T-helper 17 cell (primary cell): ENCODE results near the gene ZSWIM1. TPM values are rescaled to one million over a fixed set of nuclear protein-coding genes. Genes with fewer than 3 reads are reported as not detected.

ENCODE experiments used
- ATAC-seq: fragments of 150-1000 bp; cut with Tn5 transposase; 2 replicates; pipeline ENCODE4 v1.10.0; 2021; ENCODE audit warnings: mild to moderate bottlenecking, moderate library complexity
- DNase-seq, 3 donors: peaks; one replicate each; pipeline versions ENCODE4 v3.0.0 to v3.0.0-alpha.2; 2020 to 2021
- H3K9me3 ChIP-seq: one replicate; pipeline ENCODE4 v1.7.0; 2013; ENCODE audit warnings: low read length, mild to moderate bottlenecking; ENCODE audit not compliant: control insufficient read depth, poor library complexity, severe bottlenecking
- H3K27ac Mint-ChIP-seq: one replicate; pipeline ENCODE4 v1.8.0; 2022; ENCODE audit warnings: mild to moderate bottlenecking, moderate library complexity, mixed read lengths
- H3K27me3 Mint-ChIP-seq: one replicate; pipeline ENCODE4 v1.8.0; 2022; ENCODE audit warnings: mixed read lengths
- H3K36me3 Mint-ChIP-seq: one replicate; pipeline ENCODE4 v1.8.0; 2022; ENCODE audit warnings: low read depth, mixed read lengths
- H3K4me1 Mint-ChIP-seq: one replicate; pipeline ENCODE4 v1.8.0; 2022; ENCODE audit warnings: mild to moderate bottlenecking, mixed read lengths
- H3K4me3 Mint-ChIP-seq: one replicate; pipeline ENCODE4 v1.8.0; 2022; ENCODE audit warnings: mild to moderate bottlenecking, moderate library complexity, mixed read lengths
- total RNA-seq, 4 donors: library from RNA in 2 of 4; stranded (reverse) in 2 of 4; gene quantifications; one replicate each; pipeline ENCODE4 v1.2.3 and lab custom pipeline; 2022 to 2026

ZSWIM1 gene
- 10 to 100 TPM in 1 of 2 donors, 1 to 10 TPM in 1; 8.0 to 10.2 TPM for total RNA-seq
- 7.3 to 18.8 reads per million in 2 donors for total RNA-seq (lab: John Stamatoyannopoulos, UW)

DNA sequence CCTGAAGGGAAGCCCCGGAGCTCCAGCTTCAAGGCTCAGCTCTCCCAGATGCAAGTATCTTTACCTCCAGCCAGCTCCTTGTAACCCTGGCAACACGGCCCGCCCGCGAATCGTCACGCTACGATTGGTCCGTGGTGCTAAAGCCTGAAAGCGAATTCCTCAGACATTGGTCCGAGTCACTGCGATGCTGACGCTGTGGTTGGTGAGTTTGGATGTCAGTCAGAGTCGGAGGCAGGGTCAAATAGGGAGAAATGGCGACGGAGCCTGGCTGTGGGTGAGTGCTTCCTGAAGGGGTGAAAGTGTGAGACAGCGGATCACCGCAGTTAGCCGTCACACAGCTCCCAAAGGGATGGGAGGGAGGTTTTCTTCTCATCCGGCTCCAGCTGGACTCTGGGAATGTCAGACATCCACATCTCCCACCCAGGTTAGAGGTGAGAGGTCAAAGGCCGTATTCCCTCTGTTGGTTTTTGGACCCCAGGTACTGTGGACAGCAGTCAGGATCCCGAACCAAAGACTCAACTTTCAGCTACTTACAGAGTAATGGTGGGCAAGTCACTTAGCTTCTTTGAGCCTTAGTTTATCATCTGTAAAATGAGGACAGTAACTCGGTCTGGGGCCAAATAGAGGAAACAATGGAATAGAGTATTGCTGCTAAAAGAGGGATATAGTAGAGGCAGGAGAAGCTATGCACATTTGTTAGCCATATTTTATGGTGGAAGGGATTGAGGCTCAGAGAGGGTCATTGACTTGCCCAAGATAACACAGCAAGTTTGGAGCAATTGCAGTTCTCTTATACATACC lies at the start of gene ZSWIM1:
TSS of gene ZSWIM1 (plus strand) at position 240 of the 801 bp plus-strand sequence. CDS start 1,366 bp downstream, outside the sequence.
- ATAC-seq (peak; percentile 97), DNase-seq (peak; percentile 88 to 97 (median 95))
- Mint-ChIP-seq H3K27me3 (no peaks in the 10 kb centered on the region), H3K4me1 (peaks cover 33% of the 10 kb centered on the region), H3K27ac (peak within 1 kb of the TSS; percentile 96), H3K4me3 (peak within 1 kb of the TSS; percentile 97), H3K36me3 (peaks cover 4% of the 10 kb centered on the region)
- H3K9me3 ChIP-seq = no peaks in the 10 kb centered on the region

GRCh38 chr20:45832619-45833018 lies 48.4 kb upstream of the ZSWIM1 start:
- H3K4me1 Mint-ChIP-seq = peaks cover 23% of the 10 kb centered on the region
- no peaks in the 10 kb centered on the region for H3K9me3 ChIP-seq
- H3K4me3 Mint-ChIP-seq = peak overlapping the region; percentile 95
- H3K36me3 Mint-ChIP-seq = peaks cover 2% of the 10 kb centered on the region
- H3K27me3 Mint-ChIP-seq = peaks cover 5% of the 10 kb centered on the region
- ATAC-seq (no peak), DNase-seq (no peak)
- peak overlapping the region; percentile 89 for H3K27ac Mint-ChIP-seq

- H3K36me3 Mint-ChIP-seq = peaks cover 2% of the 10 kb centered on the region
- H3K27ac Mint-ChIP-seq = peak within 1 kb of the TSS; percentile 89
- H3K27me3 Mint-ChIP-seq = peaks cover 5% of the 10 kb centered on the region
- DNase-seq (peak in 1 of 3 donors; percentile 25), ATAC-seq (peak; percentile 69)
- peak within 1 kb of the TSS; percentile 95 for H3K4me3 Mint-ChIP-seq
- no peaks in the 10 kb centered on the region for H3K9me3 ChIP-seq
- peaks cover 23% of the 10 kb centered on the region for H3K4me1 Mint-ChIP-seq
Observed at GRCh38 chr20:45833030-45833882, 47.8 kb upstream of the ZSWIM1 start, which contains the start of gene SNX21. Gene SNX21 (plus strand): TSS chr20:45833799. CDS start chr20:45833920, 121 bp downstream.

DNA sequence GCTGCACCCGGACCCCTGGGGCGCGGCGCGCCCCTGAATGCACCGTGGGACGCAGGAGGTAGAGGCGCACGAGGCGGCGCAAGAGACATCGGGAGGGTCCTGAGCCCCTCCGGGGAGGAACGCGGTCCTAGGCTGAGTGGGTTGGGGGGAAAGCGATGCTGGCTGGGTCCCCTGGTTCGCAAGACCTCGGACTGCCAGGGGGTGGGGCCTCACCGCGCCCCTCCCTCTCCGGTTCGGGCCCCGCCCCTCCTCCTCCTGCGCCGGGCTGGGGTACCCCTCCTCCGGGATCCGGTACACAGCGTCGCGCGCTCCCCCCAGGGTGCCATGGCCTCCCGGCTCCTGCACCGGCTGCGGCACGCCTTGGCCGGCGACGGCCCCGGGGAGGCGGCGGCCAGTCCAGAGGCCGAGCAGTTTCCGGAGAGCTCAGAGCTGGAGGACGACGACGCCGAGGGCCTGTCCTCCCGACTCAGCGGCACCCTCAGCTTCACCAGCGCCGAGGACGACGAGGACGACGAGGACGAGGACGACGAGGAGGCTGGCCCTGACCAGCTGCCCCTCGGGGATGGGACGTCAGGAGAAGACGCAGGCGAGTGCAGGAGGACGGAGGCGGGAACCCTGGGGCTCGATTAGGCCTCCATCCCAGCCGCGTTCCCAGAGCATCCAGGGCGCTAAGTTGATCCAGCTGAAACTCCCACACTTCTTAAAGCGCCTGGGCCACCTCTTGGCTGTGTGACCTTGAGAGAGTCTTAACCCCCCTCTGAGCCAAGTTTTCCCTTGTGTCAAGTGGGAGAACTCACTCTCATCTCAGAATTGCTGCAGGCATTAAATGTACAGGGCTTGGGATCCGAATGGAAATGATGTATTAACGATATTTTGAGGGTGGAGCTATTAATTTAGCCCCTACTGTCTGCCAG lies 46.9 kb upstream of the ZSWIM1 start:
- H3K4me1 Mint-ChIP-seq = peaks cover 23% of the 10 kb centered on the region
- DNase-seq (peak in 2 of 3 donors; percentile 40 to 45), ATAC-seq (peak; percentile 79)
- no peak overlapping the region for H3K27ac Mint-ChIP-seq
- H3K9me3 ChIP-seq = no peaks in the 10 kb centered on the region
- peaks cover 5% of the 10 kb centered on the region for H3K27me3 Mint-ChIP-seq
- peak overlapping the region; percentile 95 for H3K4me3 Mint-ChIP-seq
- H3K36me3 Mint-ChIP-seq = peaks cover 2% of the 10 kb centered on the region

DNA sequence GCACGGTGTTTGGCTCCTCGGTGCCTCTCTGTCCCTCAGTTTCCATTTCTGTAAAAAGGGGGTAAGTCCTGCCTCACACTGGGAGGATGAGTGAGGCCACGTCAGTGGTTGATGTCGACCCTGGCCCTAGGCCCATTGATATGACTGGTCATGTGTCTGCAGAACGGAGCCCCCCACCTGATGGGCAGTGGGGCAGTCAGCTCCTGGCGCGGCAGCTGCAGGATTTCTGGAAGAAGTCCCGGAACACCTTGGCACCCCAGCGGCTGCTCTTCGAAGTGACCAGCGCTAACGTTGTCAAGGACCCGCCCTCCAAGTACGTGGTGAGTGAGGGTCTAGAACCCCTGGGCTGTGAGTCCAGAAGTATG lies 46.2 kb upstream of the ZSWIM1 start:
- H3K36me3 Mint-ChIP-seq = peaks cover 2% of the 10 kb centered on the region
- DNase-seq (no peak), ATAC-seq (no peak)
- peak overlapping the region; percentile 95 for H3K4me3 Mint-ChIP-seq
- peaks cover 5% of the 10 kb centered on the region for H3K27me3 Mint-ChIP-seq
- peaks cover 23% of the 10 kb centered on the region for H3K4me1 Mint-ChIP-seq
- no peaks in the 10 kb centered on the region for H3K9me3 ChIP-seq
- no peak overlapping the region for H3K27ac Mint-ChIP-seq

- Mint-ChIP-seq H3K4me1 (peaks cover 21% of the 10 kb centered on the region), H3K36me3 (peaks cover under 1% of the 10 kb centered on the region), H3K27me3 (peaks cover 3% of the 10 kb centered on the region), H3K27ac (peak overlapping the region; percentile 53), H3K4me3 (peak overlapping the region; percentile 95)
- no peaks in the 10 kb centered on the region for H3K9me3 ChIP-seq
- no peak for DNase-seq
- peak; percentile 35 for ATAC-seq
Observed at GRCh38 chr20:45835329-45835765, 45.7 kb upstream of the ZSWIM1 start.

DNA sequence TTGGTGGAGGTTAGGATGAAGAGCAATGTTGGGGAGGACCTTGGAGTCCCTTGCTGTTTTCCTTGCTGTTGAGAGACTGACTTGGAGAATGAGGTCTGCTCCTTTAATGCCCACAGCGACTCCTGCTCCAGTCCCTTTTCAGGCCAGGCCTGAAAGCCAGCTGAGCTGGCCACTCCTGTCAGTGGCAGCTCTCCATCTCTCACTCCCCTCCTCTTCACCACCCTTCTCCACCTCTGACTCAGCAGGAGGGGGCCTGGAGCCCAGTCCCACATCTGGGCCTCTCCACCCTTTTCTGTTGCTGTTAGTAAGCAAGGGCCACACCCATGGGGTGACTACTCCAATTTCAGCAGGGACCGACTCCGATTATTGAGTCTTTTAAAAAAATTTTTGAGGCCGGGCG lies 45.2 kb upstream of the ZSWIM1 start:
- H3K4me1 Mint-ChIP-seq = peaks cover 20% of the 10 kb centered on the region
- H3K36me3 Mint-ChIP-seq = no peaks in the 10 kb centered on the region
- peak overlapping the region; percentile 53 for H3K27ac Mint-ChIP-seq
- no peaks in the 10 kb centered on the region for H3K9me3 ChIP-seq
- DNase-seq = no peak
- H3K27me3 Mint-ChIP-seq = no peaks in the 10 kb centered on the region
- H3K4me3 Mint-ChIP-seq = peak overlapping the region; percentile 47
- ATAC-seq = no peak

DNA sequence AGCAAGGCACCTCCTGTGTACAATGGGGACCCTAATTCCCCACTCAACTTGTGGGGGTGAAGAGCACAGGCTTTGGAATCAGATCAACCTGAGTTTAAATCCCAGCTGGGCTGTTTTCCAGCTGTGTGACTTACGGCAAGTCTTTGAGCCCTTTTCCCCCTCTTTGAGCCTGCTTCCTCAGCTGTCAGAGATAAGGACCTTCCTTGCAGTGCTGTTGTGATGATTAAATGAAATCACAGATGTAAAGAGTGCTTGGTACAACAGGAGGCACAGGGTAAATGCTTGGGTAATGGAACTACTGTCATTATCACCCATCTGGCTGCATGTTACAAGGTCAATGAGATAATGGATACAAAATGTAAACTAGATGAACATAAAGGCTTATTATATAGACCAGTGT lies 44.2 kb upstream of the ZSWIM1 start:
- no peak overlapping the region for H3K4me3 Mint-ChIP-seq

GRCh38 chr20:45840700-45841198 lies 40.3 kb upstream of the ZSWIM1 start:
- Mint-ChIP-seq H3K27ac (no peak overlapping the region), H3K4me1 (peaks cover 2% of the 10 kb centered on the region), H3K27me3 (no peaks in the 10 kb centered on the region), H3K36me3 (peaks cover 5% of the 10 kb centered on the region), H3K4me3 (no peak overlapping the region)
- no peak for DNase-seq
- ATAC-seq = no peak
- H3K9me3 ChIP-seq = no peaks in the 10 kb centered on the region

More for the DNA sequence above, 44.2 kb upstream of the ZSWIM1 start:
- no peaks in the 10 kb centered on the region for H3K9me3 ChIP-seq
- Mint-ChIP-seq H3K36me3 (no peaks in the 10 kb centered on the region), H3K27me3 (no peaks in the 10 kb centered on the region), H3K4me1 (peaks cover 20% of the 10 kb centered on the region), H3K27ac (no peak overlapping the region)
- ATAC-seq (no peak), DNase-seq (no peak)

DNA sequence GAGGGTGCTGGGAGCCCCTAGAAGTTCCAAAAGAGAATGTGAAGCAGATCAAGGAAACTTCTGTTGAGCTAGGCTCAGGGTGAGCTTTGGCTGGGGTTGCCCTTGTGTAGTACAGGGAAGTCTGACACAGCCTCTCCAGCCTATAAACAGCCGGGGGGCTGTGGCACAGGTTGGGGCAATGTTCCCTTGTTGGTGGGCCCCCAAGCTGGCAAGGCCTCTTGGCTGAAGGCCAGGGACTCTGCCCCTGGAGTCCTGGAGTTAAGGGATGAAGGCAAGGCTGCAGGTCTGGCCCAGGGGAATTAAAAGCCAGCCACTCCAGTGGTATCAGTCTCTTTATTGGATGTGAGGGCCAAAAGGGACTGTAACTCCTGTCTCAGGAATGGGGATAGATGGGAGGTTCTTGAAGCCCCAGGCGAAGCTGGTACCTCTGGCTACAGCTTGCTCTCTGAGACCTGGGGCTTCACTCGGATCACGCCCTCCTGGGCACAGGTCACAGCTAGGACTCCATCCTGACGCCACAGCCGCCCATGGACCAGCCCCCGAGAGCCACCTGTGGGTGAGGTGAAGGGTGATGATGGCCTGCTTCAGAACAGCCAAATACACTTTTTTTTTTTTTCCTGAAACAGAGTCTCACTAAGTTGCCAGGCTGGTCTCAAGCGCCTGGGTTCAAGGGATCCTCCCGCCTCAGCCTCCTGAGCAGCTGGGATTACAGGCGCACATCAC lies 39.5 kb upstream of the ZSWIM1 start:
- Mint-ChIP-seq H3K27me3 (no peaks in the 10 kb centered on the region), H3K4me1 (peaks cover 2% of the 10 kb centered on the region), H3K4me3 (no peak overlapping the region), H3K27ac (no peak overlapping the region), H3K36me3 (peaks cover 5% of the 10 kb centered on the region)
- ATAC-seq = no peak
- no peak for DNase-seq
- no peaks in the 10 kb centered on the region for H3K9me3 ChIP-seq

DNA sequence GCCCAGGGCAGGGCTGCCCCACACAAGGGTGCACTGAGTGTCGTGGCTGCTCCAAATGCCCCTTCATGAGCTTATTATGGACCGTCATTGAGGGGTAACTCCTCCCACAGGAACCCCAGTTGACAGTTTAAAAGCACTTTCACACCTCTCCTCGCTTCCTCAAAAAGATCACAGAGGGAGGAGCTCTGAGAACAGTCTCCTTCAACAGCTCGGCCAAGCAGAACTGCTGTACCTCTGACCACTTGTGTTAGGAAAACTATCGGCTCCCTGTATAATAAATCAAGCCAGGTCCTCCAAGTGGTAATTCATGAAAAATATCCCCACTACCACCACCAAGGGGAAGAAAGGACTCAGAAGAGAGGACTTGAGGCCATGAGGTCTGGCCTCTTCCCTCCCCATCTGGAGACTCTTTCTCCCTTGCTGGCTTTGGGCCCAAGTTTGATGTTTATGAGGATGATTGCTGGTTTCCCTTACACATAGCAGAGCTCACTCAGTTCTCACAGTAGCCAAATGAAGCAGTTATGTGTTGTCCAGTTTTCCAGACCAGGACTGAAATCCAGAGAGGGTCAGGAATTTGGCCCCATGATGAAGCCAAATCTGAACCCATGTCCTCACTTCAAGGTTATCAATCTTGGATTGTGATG lies 38.7 kb upstream of the ZSWIM1 start:
- Mint-ChIP-seq H3K27ac (no peak overlapping the region), H3K36me3 (peaks cover 5% of the 10 kb centered on the region), H3K4me3 (no peak overlapping the region), H3K27me3 (no peaks in the 10 kb centered on the region), H3K4me1 (peaks cover 2% of the 10 kb centered on the region)
- ATAC-seq = peak; percentile 40
- DNase-seq = no peak
- H3K9me3 ChIP-seq = no peaks in the 10 kb centered on the region
